Measurements from ENCODE around the gene FAM25A.
"Not testable (repeated sequence)": the region's sequence is repeated elsewhere in the genome, so short reads cannot be mapped to it uniquely, and the experiment has no call there.

Gene FAM25A

GRCh38 chr10:87014986-87015716 lies 4.9 kb upstream of the FAM25A start:
- not testable (repeated sequence) for DNase-seq

GRCh38 chr10:87018127-87018526 lies 2.0 kb upstream of the FAM25A start:
- DNase-seq = not testable (repeated sequence)

GRCh38 chr10:87019066-87019465 lies 1.0 kb upstream of the FAM25A start:
- not testable (repeated sequence) for DNase-seq

GRCh38 chr10:87019504-87019903 lies 590 bp upstream of the FAM25A start:
- not testable (repeated sequence) for DNase-seq

GRCh38 chr10:87025285-87025958 lies 5.3 kb downstream of the FAM25A start:
- not testable (repeated sequence) for DNase-seq

- DNase-seq = not testable (repeated sequence)
Measured at GRCh38 chr10:87026747-87027508, 6.8 kb downstream of the FAM25A start.

- not testable (repeated sequence) for DNase-seq
Measured at GRCh38 chr10:87030419-87030818, 10.3 kb downstream of the FAM25A start.

GRCh38 chr10:87030912-87031635 lies 11.0 kb downstream of the FAM25A start:
- no peak for DNase-seq

- no peak for DNase-seq
Measured at GRCh38 chr10:87036623-87037022, 16.5 kb downstream of the FAM25A start.

GRCh38 chr10:87038286-87038717 lies 18.2 kb downstream of the FAM25A start:
- no peak for DNase-seq

GRCh38 chr10:87038786-87039185 lies 18.7 kb downstream of the FAM25A start:
- no peak for DNase-seq

- DNase-seq = not testable (repeated sequence)
Measured at GRCh38 chr10:87043579-87043978, 23.5 kb downstream of the FAM25A start.

GRCh38 chr10:87045434-87045938 lies 25.4 kb downstream of the FAM25A start:
- no peak for DNase-seq

GRCh38 chr10:87053111-87053510 lies 33.0 kb downstream of the FAM25A start:
- no peak for DNase-seq

GRCh38 chr10:87053577-87054181 lies 33.6 kb downstream of the FAM25A start:
- no peak for DNase-seq

GRCh38 chr10:87054373-87055295 lies 34.5 kb downstream of the FAM25A start:
- DNase-seq = no peak

- no peak for DNase-seq
Measured at GRCh38 chr10:87058171-87058570, 38.1 kb downstream of the FAM25A start.

- DNase-seq = no peak
Measured at GRCh38 chr10:87059401-87059800, 39.3 kb downstream of the FAM25A start.

GRCh38 chr10:87060280-87060928 lies 40.3 kb downstream of the FAM25A start:
- DNase-seq = no peak

GRCh38 chr10:87064651-87065050 lies 44.6 kb downstream of the FAM25A start:
- no peak for DNase-seq
